H1 (cell line): Measurements from ENCODE around the gene GTPBP6.

Source experiments
- EP300 ChIP-seq, 2 experiments: IDR thresholded peaks; 1 replicate in 1 of 2; 2 replicates in 1 of 2; pipeline ENCODE4 v1.6.1; 2011 to 2012; ENCODE audit warnings: low read depth in 2 of 2, low read length in 2 of 2, mild to moderate bottlenecking in 2 of 2, borderline replicate concordance in 1 of 2, inconsistent platforms in 1 of 2, moderate library complexity in 1 of 2
- EZH2 ChIP-seq: fragments of 200-600 bp; sonication (generic); IDR thresholded peaks from 2 replicates; pipeline ENCODE4 v1.7.1; 2012; ENCODE audit warnings: low read depth, mild to moderate bottlenecking, moderate library complexity, low read length, inconsistent platforms; ENCODE audit not compliant: severe bottlenecking
- RFX5 ChIP-seq: IDR thresholded peaks from 2 replicates; pipeline ENCODE4 v1.6.1; 2011; ENCODE audit warnings: low read depth, low read length, improper control_type of control experiment, borderline replicate concordance
- ZNF274 ChIP-seq: IDR thresholded peaks from 2 replicates; pipeline ENCODE4 v1.7.0; 2012; ENCODE audit warnings: low read length, borderline replicate concordance; ENCODE audit errors: extremely low read depth
- TF ChIP-seq, protein P1 (sequence below), 3 experiments: IDR thresholded peaks; 1 replicate in 2 of 3; 2 replicates in 1 of 3; pipeline versions ENCODE4 v1.5.1 to v1.6.1; 2011; ENCODE audit warnings: low read length in 3 of 3, mild to moderate bottlenecking in 3 of 3, inconsistent platforms in 2 of 3, low read depth in 1 of 3, moderate library complexity in 1 of 3; ENCODE audit not compliant: insufficient read depth in 1 of 3; ENCODE audit errors: control extremely low read depth in 1 of 3

DNA sequence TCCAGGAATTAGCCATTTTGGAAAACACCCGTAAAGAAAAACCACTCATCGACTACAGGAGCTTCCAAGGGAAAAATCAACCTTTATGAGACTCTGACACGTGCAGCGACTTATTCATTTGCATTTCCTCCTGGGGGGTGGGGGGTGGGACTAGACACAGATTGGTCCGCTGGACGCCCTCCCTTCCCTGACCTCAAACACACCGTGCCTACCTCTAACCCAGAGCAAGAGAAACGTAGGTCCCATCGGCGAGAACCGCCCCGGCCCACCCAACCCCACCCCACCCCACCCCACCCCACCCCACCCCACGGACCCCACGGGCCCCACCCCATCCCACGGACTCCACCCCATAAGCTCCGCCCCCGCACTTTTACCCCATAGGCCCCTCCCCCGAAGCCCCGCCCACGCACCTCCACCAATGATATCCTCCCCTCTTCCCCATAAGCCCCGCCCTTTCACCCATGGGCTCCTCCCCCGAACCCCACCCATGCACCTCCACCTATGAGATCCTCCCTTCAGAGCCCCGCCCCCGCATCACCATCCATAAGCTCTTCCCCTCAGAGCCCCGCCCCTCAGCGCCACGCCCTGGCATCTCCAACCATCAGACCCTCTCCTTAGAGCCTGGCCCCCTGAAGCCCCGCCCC is 1.1 kb downstream of the GTPBP6 start:
- TF ChIP-seq, protein P1, sequence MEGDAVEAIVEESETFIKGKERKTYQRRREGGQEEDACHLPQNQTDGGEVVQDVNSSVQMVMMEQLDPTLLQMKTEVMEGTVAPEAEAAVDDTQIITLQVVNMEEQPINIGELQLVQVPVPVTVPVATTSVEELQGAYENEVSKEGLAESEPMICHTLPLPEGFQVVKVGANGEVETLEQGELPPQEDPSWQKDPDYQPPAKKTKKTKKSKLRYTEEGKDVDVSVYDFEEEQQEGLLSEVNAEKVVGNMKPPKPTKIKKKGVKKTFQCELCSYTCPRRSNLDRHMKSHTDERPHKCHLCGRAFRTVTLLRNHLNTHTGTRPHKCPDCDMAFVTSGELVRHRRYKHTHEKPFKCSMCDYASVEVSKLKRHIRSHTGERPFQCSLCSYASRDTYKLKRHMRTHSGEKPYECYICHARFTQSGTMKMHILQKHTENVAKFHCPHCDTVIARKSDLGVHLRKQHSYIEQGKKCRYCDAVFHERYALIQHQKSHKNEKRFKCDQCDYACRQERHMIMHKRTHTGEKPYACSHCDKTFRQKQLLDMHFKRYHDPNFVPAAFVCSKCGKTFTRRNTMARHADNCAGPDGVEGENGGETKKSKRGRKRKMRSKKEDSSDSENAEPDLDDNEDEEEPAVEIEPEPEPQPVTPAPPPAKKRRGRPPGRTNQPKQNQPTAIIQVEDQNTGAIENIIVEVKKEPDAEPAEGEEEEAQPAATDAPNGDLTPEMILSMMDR (IDR thresholded peaks at IDR 0.05; ENCODE audit: control extremely low read depth in 1 of 3, insufficient read depth in 1 of 3, low read depth in 1 of 3, low read length in 3 of 3) = no peak
- TF ChIP-seq RFX5 = no peak
- TF ChIP-seq EP300 (IDR thresholded peaks at IDR 0.05; ENCODE audit: borderline replicate concordance in 1 of 2, low read depth in 2 of 2, low read length in 2 of 2) = no peak
- no peak for TF ChIP-seq ZNF274
- TF ChIP-seq EZH2 = no peak
